Smooth muscle cell (in vitro differentiated cells): ENCODE measurements around the gene PARVA. TPM values are rescaled to one million over a fixed set of nuclear protein-coding genes. Genes with fewer than 3 reads are reported as not detected.

Experiments
- DNase-seq: peaks from one replicate; lab custom pipeline; 2025; ENCODE audit not compliant: unreplicated experiment; lab: John Stamatoyannopoulos, UW
- H2AFZ ChIP-seq: fragments of 200-600 bp; sonication (generic); 2 replicates; pipeline ENCODE4 v1.6.0; 2016; ENCODE audit warnings: antibody characterized with exemption, low read depth, mild to moderate bottlenecking
- H3F3A ChIP-seq: fragments of 200-600 bp; sonication (generic); 2 replicates; pipeline ENCODE4 v1.6.0; 2017; ENCODE audit warnings: antibody characterized with exemption, low read depth
- H3K27ac ChIP-seq: fragments of 200-600 bp; sonication (generic); 2 replicates; pipeline ENCODE4 v1.5.1; 2016; ENCODE audit warnings: low read depth, mild to moderate bottlenecking
- H3K27me3 ChIP-seq: fragments of 200-600 bp; sonication (generic); 2 replicates; pipeline ENCODE4 v1.6.1; 2016; ENCODE audit warnings: low read depth, mild to moderate bottlenecking
- H3K36me3 ChIP-seq: fragments of 200-600 bp; sonication (generic); 2 replicates; pipeline ENCODE4 v1.5.1; 2016; ENCODE audit warnings: low read depth
- H3K4me1 ChIP-seq: fragments of 200-600 bp; sonication (generic); 2 replicates; pipeline ENCODE4 v1.5.1; 2016; ENCODE audit warnings: low read depth
- H3K4me2 ChIP-seq: fragments of 200-600 bp; sonication (generic); 2 replicates; pipeline ENCODE4 v1.6.0; 2016; ENCODE audit warnings: mild to moderate bottlenecking
- H3K4me3 ChIP-seq: fragments of 200-600 bp; sonication (generic); 2 replicates; pipeline ENCODE4 v1.5.1; 2016; ENCODE audit warnings: mild to moderate bottlenecking
- H3K79me2 ChIP-seq: fragments of 200-600 bp; sonication (generic); 2 replicates; pipeline ENCODE4 v1.6.0; 2016; ENCODE audit warnings: low read depth, mild to moderate bottlenecking
- H3K9ac ChIP-seq: fragments of 200-600 bp; sonication (generic); 2 replicates; pipeline ENCODE4 v1.6.0; 2016; ENCODE audit warnings: low read depth
- H3K9me3 ChIP-seq: fragments of 200-600 bp; sonication (generic); replicated peaks from 2 replicates; pipeline ENCODE4 v1.5.1; 2016; ENCODE audit warnings: low read depth
- H4K20me1 ChIP-seq: fragments of 200-600 bp; sonication (generic); 2 replicates; pipeline ENCODE4 v1.6.0; 2016; ENCODE audit warnings: low read depth
- WGBS: methylation state at CpG from one replicate; pipeline ENCODE4 v1.1.7; 2016; ENCODE audit warnings: low lambda C conversion rate; 5-methylcytosine and 5-hydroxymethylcytosine counted together
- polyA plus RNA-seq: library from polyadenylated mRNA; unstranded; fragments of >200 nt; fragmentation: Nextera tagmentation; extraction: Ambion mirVana; gene quantifications from 2 replicates; pipeline ENCODE4 v1.2.1, GENCODE V29; 2016
- total RNA-seq: library from RNA; depleted of rRNA; stranded (reverse); fragments of >200 nt; gene quantifications from 2 replicates; pipeline ENCODE4 v1.2.3, GENCODE V29; 2014
- TF ChIP-seq, protein P1 (sequence below): fragments of 200-600 bp; sonication (generic); IDR thresholded peaks from 2 replicates; pipeline ENCODE4 v1.5.1; 2017; ENCODE audit warnings: borderline replicate concordance, mild to moderate bottlenecking, antibody characterized with exemption; ENCODE audit not compliant: insufficient read depth, poor library complexity, severe bottlenecking

The PARVA gene
- total and polyA plus RNA-seq, 2 experiments from 2014 or later = 73.9 to 99.4 TPM

DNA sequence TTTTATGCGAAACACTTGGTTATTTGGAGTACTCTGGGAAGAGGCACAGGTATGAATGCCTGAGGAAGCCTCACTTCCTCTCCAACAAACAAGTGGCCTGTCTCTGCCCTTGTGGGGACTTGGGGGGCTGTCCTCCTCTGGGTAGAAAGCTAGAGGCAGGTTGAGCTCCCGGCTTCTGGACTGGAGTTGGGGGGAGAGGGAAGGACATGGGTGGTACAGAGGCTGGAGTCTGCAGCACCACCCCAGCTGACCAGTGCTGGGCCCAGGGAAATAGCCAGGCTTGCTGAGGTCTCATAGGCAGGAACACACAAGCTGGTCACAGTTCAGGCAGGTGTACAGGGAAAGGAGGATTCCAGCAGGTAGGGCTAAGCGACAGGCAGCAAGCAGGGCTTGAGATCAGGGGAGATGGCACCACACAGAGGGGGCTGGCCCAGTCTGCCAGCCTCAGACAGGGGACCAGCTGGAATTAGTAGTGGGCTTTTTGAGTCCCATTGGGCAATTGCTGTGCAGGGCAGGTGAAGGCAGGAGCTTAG lies 161.6 kb downstream of the PARVA start:
- Histone ChIP-seq H3K4me2 (peak overlapping the region; percentile 40), H3K36me3 (no peaks in the 10 kb centered on the region), H3F3A (peaks cover 16% of the 10 kb centered on the region), H3K9ac (peak overlapping the region; percentile 28), H3K79me2 (no peaks in the 10 kb centered on the region), H3K9me3 (no peaks in the 10 kb centered on the region), H3K27ac (peak overlapping the region; percentile 78), H3K27me3 (no peaks in the 10 kb centered on the region), H2AFZ (no peak overlapping the region), H4K20me1 (no peaks in the 10 kb centered on the region), H3K4me3 (no peak overlapping the region), H3K4me1 (peaks cover 3% of the 10 kb centered on the region)
- TF ChIP-seq, protein P1, sequence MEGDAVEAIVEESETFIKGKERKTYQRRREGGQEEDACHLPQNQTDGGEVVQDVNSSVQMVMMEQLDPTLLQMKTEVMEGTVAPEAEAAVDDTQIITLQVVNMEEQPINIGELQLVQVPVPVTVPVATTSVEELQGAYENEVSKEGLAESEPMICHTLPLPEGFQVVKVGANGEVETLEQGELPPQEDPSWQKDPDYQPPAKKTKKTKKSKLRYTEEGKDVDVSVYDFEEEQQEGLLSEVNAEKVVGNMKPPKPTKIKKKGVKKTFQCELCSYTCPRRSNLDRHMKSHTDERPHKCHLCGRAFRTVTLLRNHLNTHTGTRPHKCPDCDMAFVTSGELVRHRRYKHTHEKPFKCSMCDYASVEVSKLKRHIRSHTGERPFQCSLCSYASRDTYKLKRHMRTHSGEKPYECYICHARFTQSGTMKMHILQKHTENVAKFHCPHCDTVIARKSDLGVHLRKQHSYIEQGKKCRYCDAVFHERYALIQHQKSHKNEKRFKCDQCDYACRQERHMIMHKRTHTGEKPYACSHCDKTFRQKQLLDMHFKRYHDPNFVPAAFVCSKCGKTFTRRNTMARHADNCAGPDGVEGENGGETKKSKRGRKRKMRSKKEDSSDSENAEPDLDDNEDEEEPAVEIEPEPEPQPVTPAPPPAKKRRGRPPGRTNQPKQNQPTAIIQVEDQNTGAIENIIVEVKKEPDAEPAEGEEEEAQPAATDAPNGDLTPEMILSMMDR = no peak
- no peak for DNase-seq
- 99% methylated on average over 3 of the region's 3 CpGs for WGBS

DNA sequence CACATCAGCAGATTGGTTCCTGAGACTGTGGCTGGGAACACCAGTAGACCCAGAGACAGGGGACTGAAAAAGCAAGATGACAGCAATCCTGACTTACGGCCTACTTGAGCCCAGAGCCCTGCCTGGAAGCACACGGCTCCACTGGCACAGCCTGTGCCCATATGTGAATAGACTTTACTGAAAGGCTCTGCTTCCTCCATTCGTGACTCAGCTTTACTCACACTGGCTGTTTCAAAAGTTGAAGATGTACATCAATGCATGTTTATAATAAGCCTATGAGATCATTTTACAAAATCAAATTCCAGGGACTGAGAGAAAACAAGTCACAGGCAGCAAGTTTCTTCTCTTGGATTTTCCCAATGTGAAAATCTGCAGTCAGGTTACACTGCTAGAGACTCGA lies 162.2 kb downstream of the PARVA start:
- Histone ChIP-seq H3K27me3 (no peaks in the 10 kb centered on the region), H3K4me1 (peaks cover 3% of the 10 kb centered on the region), H3K9me3 (no peaks in the 10 kb centered on the region), H3K79me2 (no peaks in the 10 kb centered on the region), H4K20me1 (no peaks in the 10 kb centered on the region), H3K4me2 (peak overlapping the region; percentile 40), H3K4me3 (no peak overlapping the region), H2AFZ (no peak overlapping the region), H3K27ac (peak overlapping the region; percentile 78), H3K36me3 (no peaks in the 10 kb centered on the region), H3F3A (peaks cover 16% of the 10 kb centered on the region), H3K9ac (peak overlapping the region; percentile 31)
- DNase-seq = no peak
- 42% methylated on average over 4 of the region's 4 CpGs for WGBS
- TF ChIP-seq, protein P1 = no peak

DNA sequence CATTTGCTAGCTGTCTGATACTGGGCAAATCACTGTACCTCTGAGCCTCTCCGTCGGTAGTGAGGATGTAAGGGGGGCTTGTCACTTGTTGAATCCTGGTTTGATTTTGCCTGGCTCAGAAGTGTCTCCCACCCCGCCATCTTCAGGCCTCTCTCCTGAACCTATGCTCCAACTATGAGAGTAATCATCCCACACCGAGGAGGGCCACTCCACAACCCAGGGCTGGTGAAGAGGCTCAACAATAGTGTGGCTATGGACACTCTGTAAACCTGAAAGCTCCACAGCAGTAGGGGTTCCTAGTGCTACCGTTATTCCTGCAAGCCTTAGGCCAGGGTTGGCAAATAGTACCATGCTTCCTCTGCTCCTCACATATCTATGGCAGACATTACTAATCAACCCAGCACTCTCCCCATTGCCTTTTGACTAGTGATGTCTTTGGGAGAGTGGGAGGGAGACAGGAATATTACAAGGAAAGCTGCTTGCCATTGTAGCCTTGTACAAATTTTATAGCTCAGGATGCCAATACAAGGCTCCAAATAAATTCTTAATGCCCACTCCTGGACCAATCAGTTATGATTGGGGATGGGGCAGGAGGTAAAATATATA lies 162.8 kb downstream of the PARVA start:
- Histone ChIP-seq H3F3A (peaks cover 16% of the 10 kb centered on the region), H3K9ac (peak overlapping the region; percentile 31), H3K27ac (peak overlapping the region; percentile 78), H3K36me3 (no peaks in the 10 kb centered on the region), H3K79me2 (no peaks in the 10 kb centered on the region), H3K4me1 (peaks cover 3% of the 10 kb centered on the region), H3K4me3 (no peak overlapping the region), H3K9me3 (no peaks in the 10 kb centered on the region), H3K4me2 (peak overlapping the region; percentile 40), H2AFZ (no peak overlapping the region), H4K20me1 (no peaks in the 10 kb centered on the region), H3K27me3 (no peaks in the 10 kb centered on the region)
- TF ChIP-seq, protein P1 = no peak
- 85% methylated on average over 5 of the region's 5 CpGs for WGBS
- DNase-seq = no peak

DNA sequence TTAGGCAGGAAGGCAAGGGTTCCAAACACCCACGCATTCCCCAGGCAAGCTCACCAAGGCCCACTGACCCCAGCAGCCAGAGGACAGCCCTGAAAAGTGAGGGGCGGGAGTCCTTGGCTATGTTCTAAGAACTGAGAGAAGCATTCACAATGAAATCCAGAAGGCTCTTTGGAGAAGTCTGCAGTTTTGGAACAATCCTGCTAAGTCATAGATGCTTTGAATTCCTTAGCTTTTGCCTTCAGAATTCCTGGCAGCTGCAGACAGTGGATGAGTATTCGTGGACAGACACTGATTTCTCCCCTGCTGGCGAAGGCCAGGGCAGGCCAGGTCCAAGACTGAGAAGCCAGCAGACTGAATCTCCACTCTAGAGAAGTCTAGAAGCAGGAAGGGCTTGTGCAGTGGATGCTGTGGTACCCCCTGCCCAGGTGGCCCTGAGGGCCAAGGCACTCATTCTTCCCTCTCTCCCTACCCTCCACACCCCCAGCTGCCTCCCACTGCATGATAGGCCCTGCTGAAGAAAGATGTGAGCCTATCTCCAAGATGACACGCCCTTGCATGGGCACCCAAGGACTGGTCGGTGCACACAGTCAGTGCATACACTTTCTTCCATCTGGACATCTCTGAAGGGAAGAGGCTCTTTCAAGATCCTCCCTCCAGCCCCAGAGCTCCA lies 163.7 kb downstream of the PARVA start:
- WGBS = 53% methylated on average over 6 of the region's 6 CpGs
- H3K36me3 ChIP-seq = no peaks in the 10 kb centered on the region

More for the DNA sequence above, 163.7 kb downstream of the PARVA start:
- Histone ChIP-seq H2AFZ (no peak overlapping the region), H3K4me1 (peaks cover 3% of the 10 kb centered on the region), H3K4me2 (peak overlapping the region; percentile 40), H4K20me1 (no peaks in the 10 kb centered on the region), H3K9me3 (no peaks in the 10 kb centered on the region), H3K4me3 (no peak overlapping the region), H3K9ac (peak overlapping the region; percentile 31), H3K79me2 (no peaks in the 10 kb centered on the region), H3K27ac (peak overlapping the region; percentile 78), H3K27me3 (no peaks in the 10 kb centered on the region), H3F3A (peaks cover 16% of the 10 kb centered on the region)
- TF ChIP-seq, protein P1 = no peak
- no peak for DNase-seq
